Lower leg skin (tissue), 3 donors: ENCODE data around the gene LGI4.

Experiments
- POLR2A ChIP-seq, 2 donors: fragments of 450-650 bp; IDR thresholded peaks; one replicate each; pipeline ENCODE4 v1.6.1; 2016 to 2017; ENCODE audit warnings: antibody characterized with exemption in 2 of 2, mild to moderate bottlenecking in 1 of 2, moderate library complexity in 1 of 2
- TF ChIP-seq, protein P1 (sequence below), 3 donors: fragments of 450-650 bp; IDR thresholded peaks; one replicate each; pipeline ENCODE4 v1.5.1; 2016; ENCODE audit warnings: antibody characterized with exemption in 3 of 3, mild to moderate bottlenecking in 3 of 3, moderate library complexity in 2 of 3

DNA sequence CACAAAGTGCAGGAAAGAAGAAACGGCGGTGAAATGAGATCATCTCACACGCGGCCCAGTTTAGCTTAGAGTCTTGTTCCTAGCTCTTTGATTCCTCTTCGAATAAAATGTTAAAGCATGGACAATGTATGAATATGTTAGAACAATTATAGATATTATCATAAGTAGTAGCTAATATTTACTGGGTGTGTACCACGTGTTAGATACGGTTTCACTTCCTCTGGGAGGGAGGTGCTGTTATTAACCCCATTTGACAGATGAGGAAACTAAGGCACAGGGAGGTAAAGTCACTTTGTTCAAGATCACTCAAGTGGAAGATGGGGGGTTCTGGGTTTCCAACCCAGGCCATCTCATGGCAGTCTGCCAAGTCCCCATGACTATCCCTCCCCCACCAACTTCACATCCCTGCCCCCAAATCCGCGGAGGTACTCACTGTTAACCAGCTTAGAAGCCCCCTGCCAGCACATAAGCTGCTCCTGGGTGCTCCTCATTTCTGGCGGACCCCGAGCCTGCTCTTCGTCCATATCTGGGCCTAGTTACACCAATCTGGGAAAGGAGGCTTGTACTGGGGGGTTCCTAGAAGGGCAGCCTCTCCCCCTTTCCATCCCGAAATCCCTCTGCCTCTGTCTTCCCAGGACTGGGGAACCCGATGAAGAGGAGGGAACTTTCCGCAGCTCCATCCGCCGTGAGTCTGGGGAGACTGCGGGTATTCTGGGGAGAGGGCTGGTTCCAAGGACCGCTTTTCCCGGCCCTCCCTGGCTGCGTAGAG lies 7.2 kb upstream of the LGI4 start:
- TF ChIP-seq, protein P1, sequence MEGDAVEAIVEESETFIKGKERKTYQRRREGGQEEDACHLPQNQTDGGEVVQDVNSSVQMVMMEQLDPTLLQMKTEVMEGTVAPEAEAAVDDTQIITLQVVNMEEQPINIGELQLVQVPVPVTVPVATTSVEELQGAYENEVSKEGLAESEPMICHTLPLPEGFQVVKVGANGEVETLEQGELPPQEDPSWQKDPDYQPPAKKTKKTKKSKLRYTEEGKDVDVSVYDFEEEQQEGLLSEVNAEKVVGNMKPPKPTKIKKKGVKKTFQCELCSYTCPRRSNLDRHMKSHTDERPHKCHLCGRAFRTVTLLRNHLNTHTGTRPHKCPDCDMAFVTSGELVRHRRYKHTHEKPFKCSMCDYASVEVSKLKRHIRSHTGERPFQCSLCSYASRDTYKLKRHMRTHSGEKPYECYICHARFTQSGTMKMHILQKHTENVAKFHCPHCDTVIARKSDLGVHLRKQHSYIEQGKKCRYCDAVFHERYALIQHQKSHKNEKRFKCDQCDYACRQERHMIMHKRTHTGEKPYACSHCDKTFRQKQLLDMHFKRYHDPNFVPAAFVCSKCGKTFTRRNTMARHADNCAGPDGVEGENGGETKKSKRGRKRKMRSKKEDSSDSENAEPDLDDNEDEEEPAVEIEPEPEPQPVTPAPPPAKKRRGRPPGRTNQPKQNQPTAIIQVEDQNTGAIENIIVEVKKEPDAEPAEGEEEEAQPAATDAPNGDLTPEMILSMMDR (IDR thresholded peaks at IDR 0.05): no peak
- TF ChIP-seq POLR2A (IDR thresholded peaks at IDR 0.05): no peak
